HG02973 (cell line): ENCODE measurements around the gene CDK5.
A peak's percentile ranks its signal among the peaks of the same experiment; 100 is the strongest.

Experiments used
- ATAC-seq: cut with Tn5 transposase; IDR thresholded peaks from one replicate; pipeline ENCODE4 v1.9.1; 2021; ENCODE audit warnings: moderate library complexity; ENCODE audit not compliant: unreplicated experiment

The CDK5 gene

GRCh38 chr7:151057506-151057988 lies at the start of gene CDK5:
CDK5 (minus strand) TSS chr7:151057897; CDS start chr7:151057848, 49 bp downstream.
- peak; percentile 8 for ATAC-seq

GRCh38 chr7:151104411-151105235 lies 46.9 kb upstream of the CDK5 start:
- no peak for ATAC-seq

- no peak for ATAC-seq
Measured at GRCh38 chr7:151103973-151104372, 46.3 kb upstream of the CDK5 start.

GRCh38 chr7:151102991-151103390 lies 45.3 kb upstream of the CDK5 start:
- ATAC-seq: no peak

GRCh38 chr7:151101621-151102396 lies 44.1 kb upstream of the CDK5 start:
- no peak for ATAC-seq

- no peak for ATAC-seq
Measured at GRCh38 chr7:151100921-151101320, 43.2 kb upstream of the CDK5 start.

GRCh38 chr7:151099486-151100211 lies 42.0 kb upstream of the CDK5 start:
- no peak for ATAC-seq

- ATAC-seq: no peak
Measured at GRCh38 chr7:151095828-151096475, 38.3 kb upstream of the CDK5 start.

GRCh38 chr7:151095123-151095797 lies 37.6 kb upstream of the CDK5 start:
- ATAC-seq: no peak

- ATAC-seq: no peak
Measured at GRCh38 chr7:151094675-151095074, 37.0 kb upstream of the CDK5 start.

- no peak for ATAC-seq
Measured at GRCh38 chr7:151093748-151094147, 36.1 kb upstream of the CDK5 start.

GRCh38 chr7:151091988-151092387 lies 34.3 kb upstream of the CDK5 start:
- no peak for ATAC-seq

GRCh38 chr7:151091431-151091830 lies 33.7 kb upstream of the CDK5 start:
- ATAC-seq: no peak

- ATAC-seq: no peak
Measured at GRCh38 chr7:151091003-151091402, 33.3 kb upstream of the CDK5 start.

- no peak for ATAC-seq
Measured at GRCh38 chr7:151089893-151090730, 32.4 kb upstream of the CDK5 start.

- no peak for ATAC-seq
Measured at GRCh38 chr7:151088856-151089699, 31.4 kb upstream of the CDK5 start.

- no peak for ATAC-seq
Measured at GRCh38 chr7:151088019-151088855, 30.5 kb upstream of the CDK5 start.
